Mesenchymal stem cell (in vitro differentiated cells and primary cell): ENCODE data around the gene LRRC19.

ENCODE experiments used
- DNase-seq: peaks from one replicate; pipeline ENCODE4 v3.0.0-alpha.2; 2013
- H2AFZ ChIP-seq: one replicate; pipeline ENCODE4 v1.6.1; 2013; ENCODE audit warnings: low read depth, mild to moderate bottlenecking, control low read depth, inconsistent platforms, low read length, moderate library complexity
- H2AK5ac ChIP-seq: 2 replicates; pipeline ENCODE4 v1.6.1; 2013; ENCODE audit warnings: low read length, moderate library complexity, mild to moderate bottlenecking, inconsistent platforms; ENCODE audit not compliant: severe bottlenecking
- H2BK120ac ChIP-seq: one replicate; pipeline ENCODE4 v1.6.1; 2013; ENCODE audit warnings: low read depth, mild to moderate bottlenecking, inconsistent platforms, low read length, moderate library complexity
- H2BK12ac ChIP-seq, 2 experiments: one replicate each; pipeline ENCODE4 v1.6.1; 2013; ENCODE audit warnings: inconsistent platforms in 2 of 2, low read length in 2 of 2, mild to moderate bottlenecking in 2 of 2, moderate library complexity in 2 of 2, control low read depth in 1 of 2
- H2BK15ac ChIP-seq: one replicate; pipeline ENCODE4 v1.6.1; 2013; ENCODE audit warnings: mild to moderate bottlenecking, low read depth, inconsistent platforms; ENCODE audit not compliant: poor library complexity, severe bottlenecking
- H2BK5ac ChIP-seq: 2 replicates; pipeline ENCODE4 v1.6.1; 2013; ENCODE audit warnings: low read depth, mild to moderate bottlenecking, low read length, control low read depth, inconsistent platforms; ENCODE audit not compliant: poor library complexity, severe bottlenecking
- H3K14ac ChIP-seq, 2 experiments: one replicate each; pipeline ENCODE4 v1.6.1; 2013; ENCODE audit warnings: inconsistent platforms in 2 of 2, low read length in 2 of 2, control low read depth in 1 of 2, mild to moderate bottlenecking in 1 of 2, moderate library complexity in 1 of 2
- H3K18ac ChIP-seq, 2 experiments: one replicate each; pipeline ENCODE4 v1.6.1; 2013; ENCODE audit warnings: inconsistent platforms in 2 of 2, low read length in 2 of 2, control low read depth in 1 of 2, low read depth in 1 of 2, mild to moderate bottlenecking in 1 of 2
- H3K23ac ChIP-seq, 2 experiments: one replicate each; pipeline ENCODE4 v1.6.1; 2013; ENCODE audit warnings: inconsistent platforms in 2 of 2, low read length in 2 of 2, mild to moderate bottlenecking in 2 of 2, moderate library complexity in 2 of 2, control low read depth in 1 of 2
- H3K27ac ChIP-seq: 2 replicates; pipeline ENCODE4 v1.5.1; 2013; ENCODE audit warnings: mild to moderate bottlenecking, moderate library complexity, low read length, control low read depth, inconsistent platforms; ENCODE audit not compliant: poor library complexity, severe bottlenecking
- H3K27me3 ChIP-seq, 2 experiments: 2 replicates each; pipeline versions ENCODE4 v1.6.1 to v1.7.0; 2013; ENCODE audit warnings: low read length in 2 of 2, mild to moderate bottlenecking in 2 of 2, moderate library complexity in 2 of 2, control low read depth in 1 of 2, inconsistent platforms in 1 of 2; ENCODE audit not compliant: control insufficient read depth in 1 of 2, insufficient read depth in 1 of 2
- H3K36me3 ChIP-seq, 2 experiments: 2 replicates each; pipeline versions ENCODE4 v1.6.1 to v1.7.0; 2013; ENCODE audit warnings: low read length in 2 of 2, control low read depth in 1 of 2, inconsistent platforms in 1 of 2, low read depth in 1 of 2, mild to moderate bottlenecking in 1 of 2; ENCODE audit not compliant: insufficient read depth in 2 of 2, control insufficient read depth in 1 of 2
- H3K4ac ChIP-seq, 2 experiments: one replicate each; pipeline ENCODE4 v1.6.1; 2013; ENCODE audit warnings: inconsistent platforms in 2 of 2, low read length in 2 of 2, mild to moderate bottlenecking in 2 of 2, moderate library complexity in 2 of 2, control low read depth in 1 of 2, low read depth in 1 of 2
- H3K4me1 ChIP-seq: 2 replicates; pipeline ENCODE4 v1.6.1; 2013; ENCODE audit warnings: low read depth, low read length, control low read depth; ENCODE audit not compliant: control insufficient read depth, insufficient read depth
- H3K4me2 ChIP-seq: 2 replicates; pipeline ENCODE4 v1.6.1; 2013; ENCODE audit warnings: low read length, mild to moderate bottlenecking, inconsistent platforms; ENCODE audit not compliant: poor library complexity, severe bottlenecking
- H3K4me3 ChIP-seq, 2 experiments: 2 replicates each; pipeline versions ENCODE4 v1.5.1 to v1.7.0; 2013; ENCODE audit warnings: low read length in 2 of 2, mild to moderate bottlenecking in 2 of 2, control low read depth in 1 of 2, low read depth in 1 of 2; ENCODE audit not compliant: insufficient read depth in 1 of 2
- H3K79me1 ChIP-seq: replicated peaks from 2 replicates; pipeline ENCODE4 v1.6.1; 2013; ENCODE audit warnings: mild to moderate bottlenecking, control low read depth, low read length, inconsistent platforms; ENCODE audit not compliant: poor library complexity, severe bottlenecking
- H3K9ac ChIP-seq: 2 replicates; pipeline ENCODE4 v1.7.0; 2013; ENCODE audit warnings: mild to moderate bottlenecking, low read length, moderate library complexity
- H3K9me3 ChIP-seq: 2 replicates; pipeline ENCODE4 v1.7.0; 2013; ENCODE audit warnings: mild to moderate bottlenecking, low read length; ENCODE audit not compliant: control insufficient read depth
- H4K8ac ChIP-seq: one replicate; pipeline ENCODE4 v1.6.1; 2013; ENCODE audit warnings: inconsistent platforms, mild to moderate bottlenecking, low read length, moderate library complexity
- H4K91ac ChIP-seq: one replicate; pipeline ENCODE4 v1.6.1; 2013; ENCODE audit warnings: mild to moderate bottlenecking, low read length, inconsistent platforms
- WGBS: methylation state at CpG from one replicate; pipeline ENCODE4 v1.1.7; 2013; ENCODE audit warnings: mixed read lengths; 5-methylcytosine and 5-hydroxymethylcytosine counted together

Gene LRRC19

DNA sequence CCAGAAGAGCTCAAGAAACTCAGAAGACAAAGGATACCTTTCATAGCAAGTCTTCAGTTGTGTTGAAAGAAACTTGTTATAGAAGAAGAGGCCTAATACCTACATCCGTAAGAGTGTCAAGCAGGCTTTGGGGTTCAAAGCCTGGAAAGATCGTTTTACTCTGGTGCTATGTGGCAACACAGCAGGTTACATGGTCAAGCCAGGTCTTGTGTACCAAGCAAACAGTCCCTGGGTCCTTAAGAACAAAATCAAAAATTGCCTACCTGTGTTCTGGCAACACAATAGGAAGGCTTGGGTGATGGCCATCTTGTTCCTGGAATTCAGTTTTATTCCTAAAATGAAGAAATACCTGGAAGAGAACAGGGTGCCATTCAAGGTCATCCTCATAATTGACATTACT, 32.0 kb upstream of the LRRC19 start:
- Histone ChIP-seq H3K4me1 (no peaks in the 10 kb centered on the region), H3K9ac (no peak overlapping the region), H3K23ac (no peak overlapping the region), H2BK15ac (no peak overlapping the region), H3K9me3 (no peaks in the 10 kb centered on the region), H3K79me1 (no peaks in the 10 kb centered on the region), H2AFZ (no peak overlapping the region), H4K91ac (no peak overlapping the region), H2AK5ac (no peak overlapping the region), H3K4me3 (no peak overlapping the region), H4K8ac (no peak overlapping the region), H3K27ac (no peak overlapping the region), H3K14ac (no peak overlapping the region), H3K36me3 (peaks cover 0 to 14% of the 10 kb centered on the region in 2 experiments), H3K4ac (no peak overlapping the region), H2BK5ac (no peak overlapping the region), H3K4me2 (no peak overlapping the region), H2BK120ac (no peak overlapping the region), H2BK12ac (no peak overlapping the region), H3K18ac (no peak overlapping the region), H3K27me3 (no peaks in the 10 kb centered on the region)
- WGBS = 92% methylated on average over 2 of the region's 2 CpGs
- DNase-seq = no peak

- H4K8ac ChIP-seq = no peak overlapping the region
- H3K4ac ChIP-seq = no peak overlapping the region
- H2AK5ac ChIP-seq = no peak overlapping the region
- H3K4me1 ChIP-seq = no peaks in the 10 kb centered on the region
- no peak overlapping the region for H2BK15ac ChIP-seq
- H4K91ac ChIP-seq = no peak overlapping the region
- no peak overlapping the region for H3K9ac ChIP-seq
- H3K36me3 ChIP-seq = peaks cover 0 to 14% of the 10 kb centered on the region in 2 experiments
- H3K18ac ChIP-seq = no peak overlapping the region
- H3K4me3 ChIP-seq = no peak overlapping the region
- no peaks in the 10 kb centered on the region for H3K9me3 ChIP-seq
- H3K23ac ChIP-seq = no peak overlapping the region
- H3K4me2 ChIP-seq = no peak overlapping the region
- no peak overlapping the region for H2BK120ac ChIP-seq
- peak; percentile 69 for DNase-seq
- WGBS = no CpG with 5 or more reads among the region's 4 CpGs
- H3K27me3 ChIP-seq = no peaks in the 10 kb centered on the region
- H3K79me1 ChIP-seq = no peaks in the 10 kb centered on the region
- no peak overlapping the region for H3K14ac ChIP-seq
- H2BK12ac ChIP-seq = no peak overlapping the region
- H2BK5ac ChIP-seq = no peak overlapping the region
- H3K27ac ChIP-seq = no peak overlapping the region
- no peak overlapping the region for H2AFZ ChIP-seq
Observed at GRCh38 chr9:27033815-27034403, 28.4 kb upstream of the LRRC19 start.

- no peak overlapping the region for H2BK120ac ChIP-seq
- no peak overlapping the region for H2BK15ac ChIP-seq
- H3K9me3 ChIP-seq = peaks cover 3% of the 10 kb centered on the region
- no peak overlapping the region for H2BK5ac ChIP-seq
- H2AFZ ChIP-seq = no peak overlapping the region
- H3K27me3 ChIP-seq = no peaks in the 10 kb centered on the region
- no peak overlapping the region for H3K4ac ChIP-seq
- H3K4me3 ChIP-seq = no peak overlapping the region
- no peaks in the 10 kb centered on the region for H3K79me1 ChIP-seq
- H3K9ac ChIP-seq = no peak overlapping the region
- H3K4me1 ChIP-seq = no peaks in the 10 kb centered on the region
- no peak overlapping the region for H3K27ac ChIP-seq
- no peak overlapping the region for H2AK5ac ChIP-seq
- peaks cover 5 to 8% of the 10 kb centered on the region in 2 experiments for H3K36me3 ChIP-seq
- H2BK12ac ChIP-seq = no peak overlapping the region
- no peak overlapping the region for H4K8ac ChIP-seq
- no peak overlapping the region for H4K91ac ChIP-seq
- H3K18ac ChIP-seq = no peak overlapping the region
- WGBS = 98% methylated on average over 7 of the region's 7 CpGs
- H3K4me2 ChIP-seq = no peak overlapping the region
- no peak overlapping the region for H3K14ac ChIP-seq
- DNase-seq = no peak
- no peak overlapping the region for H3K23ac ChIP-seq
Observed at GRCh38 chr9:27029186-27029585, 23.7 kb upstream of the LRRC19 start.

DNA sequence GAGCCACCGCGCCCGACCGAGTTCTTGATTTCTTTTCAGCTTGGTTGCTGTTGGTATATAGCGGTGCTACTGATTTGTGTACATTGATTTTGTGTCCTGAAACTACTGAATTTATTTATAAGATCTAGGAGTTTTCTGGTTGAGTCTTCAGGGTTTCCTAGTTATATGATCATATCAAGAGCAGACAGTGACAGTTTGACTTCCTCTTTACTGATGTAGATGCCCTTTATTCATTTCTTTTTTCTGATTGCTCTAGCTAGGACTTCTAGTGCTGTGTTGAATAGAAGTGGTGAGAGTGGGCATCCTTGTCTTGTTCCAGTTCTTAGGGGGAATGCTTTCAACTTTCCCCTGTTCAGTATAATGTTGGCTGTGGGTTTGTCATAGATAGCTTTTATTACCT, 17.4 kb upstream of the LRRC19 start:
- Histone ChIP-seq H3K4me2 (no peak overlapping the region), H3K27ac (no peak overlapping the region), H2AFZ (no peak overlapping the region), H3K18ac (no peak overlapping the region), H3K9me3 (peaks cover 3% of the 10 kb centered on the region), H2BK120ac (no peak overlapping the region), H3K4me3 (no peak overlapping the region), H3K23ac (no peak overlapping the region), H4K91ac (no peak overlapping the region), H3K79me1 (no peaks in the 10 kb centered on the region), H4K8ac (no peak overlapping the region), H3K27me3 (no peaks in the 10 kb centered on the region), H3K14ac (no peak overlapping the region), H2BK15ac (no peak overlapping the region), H3K36me3 (peaks cover 15 to 38% of the 10 kb centered on the region in 2 experiments), H3K9ac (no peak overlapping the region), H3K4me1 (no peaks in the 10 kb centered on the region), H2BK5ac (no peak overlapping the region), H3K4ac (no peak overlapping the region), H2AK5ac (no peak overlapping the region), H2BK12ac (no peak overlapping the region)
- no peak for DNase-seq
- 98% methylated on average over 5 of the region's 5 CpGs for WGBS
